ENCODE results near the gene DBX2. TPM values are rescaled to one million over a fixed set of nuclear protein-coding genes. Genes with fewer than 3 reads are reported as not detected.

Gene DBX2
- total and polyA plus RNA-seq, 4 donors, result not detected

- no peak for DNase-seq (ENCODE audit: low spot score)
- no peaks in the 10 kb centered on the region for H3K36me3 ChIP-seq (ENCODE audit: control insufficient read depth in 4 of 4, insufficient read depth in 3 of 4, low read depth in 1 of 4, low read length in 3 of 4)
- no peaks in the 10 kb centered on the region for H3K9me3 ChIP-seq (ENCODE audit: control insufficient read depth in 4 of 4, low read length in 3 of 4)
- TF ChIP-seq EGR1 (IDR thresholded peaks at IDR 0.05; ENCODE audit: low read depth in 2 of 2), result no peak
- TF ChIP-seq, protein P1, sequence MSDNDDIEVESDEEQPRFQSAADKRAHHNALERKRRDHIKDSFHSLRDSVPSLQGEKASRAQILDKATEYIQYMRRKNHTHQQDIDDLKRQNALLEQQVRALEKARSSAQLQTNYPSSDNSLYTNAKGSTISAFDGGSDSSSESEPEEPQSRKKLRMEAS (IDR thresholded peaks at IDR 0.05), result no peak
- no peak for TF ChIP-seq SP1 (IDR thresholded peaks at IDR 0.05)
- no peak for TF ChIP-seq TAF1 (conservative IDR thresholded peaks at IDR 0.05)
- no peak for TF ChIP-seq HNF4A (conservative IDR thresholded peaks at IDR 0.05)
- TF ChIP-seq JUND (IDR thresholded peaks at IDR 0.05), result no peak
- TF ChIP-seq, protein P2, sequence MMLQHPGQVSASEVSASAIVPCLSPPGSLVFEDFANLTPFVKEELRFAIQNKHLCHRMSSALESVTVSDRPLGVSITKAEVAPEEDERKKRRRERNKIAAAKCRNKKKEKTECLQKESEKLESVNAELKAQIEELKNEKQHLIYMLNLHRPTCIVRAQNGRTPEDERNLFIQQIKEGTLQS (IDR thresholded peaks at IDR 0.05), result no peak
- TF ChIP-seq FOXA1 (IDR thresholded peaks at IDR 0.05), result no peak
- TF ChIP-seq RAD21 (IDR thresholded peaks at IDR 0.05), result no peak
- TF ChIP-seq, protein P3, sequence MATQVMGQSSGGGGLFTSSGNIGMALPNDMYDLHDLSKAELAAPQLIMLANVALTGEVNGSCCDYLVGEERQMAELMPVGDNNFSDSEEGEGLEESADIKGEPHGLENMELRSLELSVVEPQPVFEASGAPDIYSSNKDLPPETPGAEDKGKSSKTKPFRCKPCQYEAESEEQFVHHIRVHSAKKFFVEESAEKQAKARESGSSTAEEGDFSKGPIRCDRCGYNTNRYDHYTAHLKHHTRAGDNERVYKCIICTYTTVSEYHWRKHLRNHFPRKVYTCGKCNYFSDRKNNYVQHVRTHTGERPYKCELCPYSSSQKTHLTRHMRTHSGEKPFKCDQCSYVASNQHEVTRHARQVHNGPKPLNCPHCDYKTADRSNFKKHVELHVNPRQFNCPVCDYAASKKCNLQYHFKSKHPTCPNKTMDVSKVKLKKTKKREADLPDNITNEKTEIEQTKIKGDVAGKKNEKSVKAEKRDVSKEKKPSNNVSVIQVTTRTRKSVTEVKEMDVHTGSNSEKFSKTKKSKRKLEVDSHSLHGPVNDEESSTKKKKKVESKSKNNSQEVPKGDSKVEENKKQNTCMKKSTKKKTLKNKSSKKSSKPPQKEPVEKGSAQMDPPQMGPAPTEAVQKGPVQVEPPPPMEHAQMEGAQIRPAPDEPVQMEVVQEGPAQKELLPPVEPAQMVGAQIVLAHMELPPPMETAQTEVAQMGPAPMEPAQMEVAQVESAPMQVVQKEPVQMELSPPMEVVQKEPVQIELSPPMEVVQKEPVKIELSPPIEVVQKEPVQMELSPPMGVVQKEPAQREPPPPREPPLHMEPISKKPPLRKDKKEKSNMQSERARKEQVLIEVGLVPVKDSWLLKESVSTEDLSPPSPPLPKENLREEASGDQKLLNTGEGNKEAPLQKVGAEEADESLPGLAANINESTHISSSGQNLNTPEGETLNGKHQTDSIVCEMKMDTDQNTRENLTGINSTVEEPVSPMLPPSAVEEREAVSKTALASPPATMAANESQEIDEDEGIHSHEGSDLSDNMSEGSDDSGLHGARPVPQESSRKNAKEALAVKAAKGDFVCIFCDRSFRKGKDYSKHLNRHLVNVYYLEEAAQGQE (IDR thresholded peaks at IDR 0.05), result no peak
- no peak for TF ChIP-seq FOXA2 (IDR thresholded peaks at IDR 0.05)
- TF ChIP-seq HNF4G (IDR thresholded peaks at IDR 0.05), result no peak
- no peak for TF ChIP-seq YY1 (IDR thresholded peaks at IDR 0.05)
- TF ChIP-seq RXRA (IDR thresholded peaks at IDR 0.05), result no peak
- TF ChIP-seq NR2F2 (IDR thresholded peaks at IDR 0.05), result no peak
- TF ChIP-seq ZBTB33 (IDR thresholded peaks at IDR 0.05), result no peak
- TF ChIP-seq GABPA (IDR thresholded peaks at IDR 0.05 in 1 of 2, conservative IDR thresholded peaks at IDR 0.05 in 1 of 2), result no peak
- no peaks in the 10 kb centered on the region for H3K4me1 ChIP-seq (ENCODE audit: control insufficient read depth in 4 of 4, insufficient read depth in 4 of 4, low read length in 3 of 4)
- H3K9ac ChIP-seq (ENCODE audit: low read depth in 1 of 2, low read length in 2 of 2), result no peak overlapping the region
- no peak overlapping the region for H3K27ac ChIP-seq (ENCODE audit: low read depth in 1 of 2, low read length in 2 of 2)
- H3K27me3 ChIP-seq (ENCODE audit: control insufficient read depth in 4 of 4, insufficient read depth in 4 of 4, low read length in 3 of 4), result peaks cover 0 to 4% (median 0%) of the 10 kb centered on the region in 4 donors
- H3K4me3 ChIP-seq (ENCODE audit: low read depth in 1 of 3, low read length in 3 of 3), result no peak overlapping the region
- 68% methylated on average over 5 of the region's 5 CpGs for WGBS
Observed at GRCh38 chr12:45042599-45042998, 8.3 kb downstream of the DBX2 start.

DNA sequence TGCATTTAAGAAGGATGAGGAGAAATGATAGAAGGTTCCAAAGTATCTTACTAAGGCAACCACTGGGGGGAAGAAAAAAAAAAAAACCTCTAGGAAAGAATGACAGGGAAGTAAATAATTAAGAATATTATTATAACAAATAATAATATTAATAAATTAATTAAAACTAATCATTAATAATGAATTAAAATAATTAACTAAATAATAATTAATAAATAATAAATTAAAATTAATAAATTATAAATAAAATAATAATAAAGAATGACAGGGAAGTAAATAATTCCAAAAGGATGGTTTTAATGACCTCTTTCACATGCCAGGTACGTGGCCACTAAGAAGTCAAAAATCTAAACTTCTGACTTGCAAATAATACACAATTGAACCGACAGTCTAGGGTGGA, 9.9 kb downstream of the DBX2 start:
- no peaks in the 10 kb centered on the region for H3K36me3 ChIP-seq (ENCODE audit: control insufficient read depth in 4 of 4, insufficient read depth in 3 of 4, low read depth in 1 of 4, low read length in 3 of 4)
- no peak for DNase-seq (ENCODE audit: low spot score)
- no peaks in the 10 kb centered on the region for H3K9me3 ChIP-seq (ENCODE audit: control insufficient read depth in 4 of 4, low read length in 3 of 4)
- 85% methylated on average over 2 of the region's 2 CpGs for WGBS
- H3K27me3 ChIP-seq (ENCODE audit: control insufficient read depth in 4 of 4, insufficient read depth in 4 of 4, low read length in 3 of 4), result no peaks in the 10 kb centered on the region
- no peak overlapping the region for H3K4me3 ChIP-seq (ENCODE audit: low read depth in 1 of 3, low read length in 3 of 3)
- no peak overlapping the region for H3K9ac ChIP-seq (ENCODE audit: low read depth in 1 of 2, low read length in 2 of 2)
- H3K4me1 ChIP-seq (ENCODE audit: control insufficient read depth in 4 of 4, insufficient read depth in 4 of 4, low read length in 3 of 4), result no peaks in the 10 kb centered on the region
- H3K27ac ChIP-seq (ENCODE audit: low read depth in 1 of 2, low read length in 2 of 2), result no peak overlapping the region
- TF ChIP-seq, protein P1 (IDR thresholded peaks at IDR 0.05), result no peak
- TF ChIP-seq RXRA (IDR thresholded peaks at IDR 0.05) (no peak), SP1 (IDR thresholded peaks at IDR 0.05) (no peak), FOXA2 (IDR thresholded peaks at IDR 0.05) (no peak), ZBTB33 (IDR thresholded peaks at IDR 0.05) (no peak), GABPA (IDR thresholded peaks at IDR 0.05 in 1 of 2, conservative IDR thresholded peaks at IDR 0.05 in 1 of 2) (no peak), FOXA1 (IDR thresholded peaks at IDR 0.05) (no peak), TAF1 (conservative IDR thresholded peaks at IDR 0.05) (no peak), HNF4A (conservative IDR thresholded peaks at IDR 0.05) (no peak), JUND (IDR thresholded peaks at IDR 0.05) (no peak), YY1 (IDR thresholded peaks at IDR 0.05) (no peak), NR2F2 (IDR thresholded peaks at IDR 0.05) (no peak)
- TF ChIP-seq, protein P2 (IDR thresholded peaks at IDR 0.05), result no peak
- TF ChIP-seq, protein P3 (IDR thresholded peaks at IDR 0.05), result no peak
